Measurements from ENCODE around the gene TP53BP2.
"Not testable (repeated sequence)": the region's sequence is repeated elsewhere in the genome, so short reads cannot be mapped to it uniquely, and the experiment has no call there.

TP53BP2 gene, protein sequence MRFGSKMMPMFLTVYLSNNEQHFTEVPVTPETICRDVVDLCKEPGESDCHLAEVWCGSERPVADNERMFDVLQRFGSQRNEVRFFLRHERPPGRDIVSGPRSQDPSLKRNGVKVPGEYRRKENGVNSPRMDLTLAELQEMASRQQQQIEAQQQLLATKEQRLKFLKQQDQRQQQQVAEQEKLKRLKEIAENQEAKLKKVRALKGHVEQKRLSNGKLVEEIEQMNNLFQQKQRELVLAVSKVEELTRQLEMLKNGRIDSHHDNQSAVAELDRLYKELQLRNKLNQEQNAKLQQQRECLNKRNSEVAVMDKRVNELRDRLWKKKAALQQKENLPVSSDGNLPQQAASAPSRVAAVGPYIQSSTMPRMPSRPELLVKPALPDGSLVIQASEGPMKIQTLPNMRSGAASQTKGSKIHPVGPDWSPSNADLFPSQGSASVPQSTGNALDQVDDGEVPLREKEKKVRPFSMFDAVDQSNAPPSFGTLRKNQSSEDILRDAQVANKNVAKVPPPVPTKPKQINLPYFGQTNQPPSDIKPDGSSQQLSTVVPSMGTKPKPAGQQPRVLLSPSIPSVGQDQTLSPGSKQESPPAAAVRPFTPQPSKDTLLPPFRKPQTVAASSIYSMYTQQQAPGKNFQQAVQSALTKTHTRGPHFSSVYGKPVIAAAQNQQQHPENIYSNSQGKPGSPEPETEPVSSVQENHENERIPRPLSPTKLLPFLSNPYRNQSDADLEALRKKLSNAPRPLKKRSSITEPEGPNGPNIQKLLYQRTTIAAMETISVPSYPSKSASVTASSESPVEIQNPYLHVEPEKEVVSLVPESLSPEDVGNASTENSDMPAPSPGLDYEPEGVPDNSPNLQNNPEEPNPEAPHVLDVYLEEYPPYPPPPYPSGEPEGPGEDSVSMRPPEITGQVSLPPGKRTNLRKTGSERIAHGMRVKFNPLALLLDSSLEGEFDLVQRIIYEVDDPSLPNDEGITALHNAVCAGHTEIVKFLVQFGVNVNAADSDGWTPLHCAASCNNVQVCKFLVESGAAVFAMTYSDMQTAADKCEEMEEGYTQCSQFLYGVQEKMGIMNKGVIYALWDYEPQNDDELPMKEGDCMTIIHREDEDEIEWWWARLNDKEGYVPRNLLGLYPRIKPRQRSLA

DNA sequence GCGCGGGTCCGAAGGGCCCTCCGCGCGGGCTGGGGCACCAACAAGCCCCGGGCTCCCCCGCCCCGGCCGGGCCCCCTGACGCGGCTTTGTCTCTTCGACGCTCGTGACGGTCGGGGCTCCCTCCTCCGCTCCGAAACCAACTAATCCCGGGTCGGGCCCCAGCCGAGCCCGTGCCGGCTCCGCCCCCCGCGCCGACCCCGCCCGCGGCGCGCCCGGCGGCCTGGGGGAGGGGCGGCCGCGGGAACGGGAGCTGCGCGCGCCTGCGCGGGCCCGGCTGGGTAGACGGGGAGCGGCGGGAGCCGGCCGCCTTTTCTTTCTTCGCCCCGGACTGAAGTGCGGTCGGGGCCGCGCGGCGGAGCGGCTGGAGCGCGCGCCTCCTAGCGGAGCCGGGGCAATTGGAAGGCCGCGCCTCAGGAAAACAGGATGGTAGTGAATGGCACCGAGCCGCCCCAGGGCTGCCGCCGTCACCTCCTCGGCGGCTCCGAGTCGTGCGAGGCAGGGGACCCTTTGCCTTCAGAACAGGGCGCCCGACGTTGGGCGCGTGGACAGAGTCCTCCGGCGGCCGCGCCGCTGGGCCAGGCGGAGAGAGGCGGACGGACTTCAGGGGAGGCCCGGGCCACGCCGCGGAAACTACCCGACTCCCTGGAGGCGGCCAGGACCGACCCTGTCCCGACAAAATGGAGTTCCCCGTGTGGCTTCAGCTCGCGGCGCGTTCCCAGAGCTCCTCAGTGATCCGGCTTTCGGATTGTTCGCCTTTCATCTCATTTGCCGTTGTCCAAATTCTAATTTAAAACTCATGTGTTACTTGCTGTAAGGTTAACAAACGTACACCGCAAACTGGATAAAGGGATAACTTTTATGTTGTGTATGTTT lies at the start of gene TP53BP2:
TSS of gene TP53BP2 (minus strand) at position 138 of the 873 bp plus-strand sequence. CDS start 267 bp downstream, outside the sequence.
- DNase-seq (ENCODE audit: low spot score), result peak; percentile 87

DNA sequence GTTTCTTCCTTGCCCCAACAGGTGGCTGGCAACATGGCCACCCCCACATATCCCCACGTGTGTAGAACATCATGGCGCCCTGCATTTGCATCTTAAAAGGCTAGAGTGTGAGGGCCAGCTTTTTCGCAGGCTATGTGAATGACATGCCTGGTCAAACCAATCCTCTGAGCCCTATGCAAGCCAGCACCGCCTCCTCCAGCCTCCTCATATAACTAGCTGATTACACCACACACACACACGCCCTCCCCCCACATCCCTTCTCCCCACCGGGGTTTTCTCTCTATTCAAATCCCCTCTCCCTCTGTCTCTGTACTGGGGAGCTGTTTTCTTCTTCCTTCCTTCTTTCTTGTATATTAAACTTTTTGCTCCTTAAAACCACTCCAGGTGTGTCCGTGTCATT lies 44.7 kb upstream of the TP53BP2 start:
- not testable (repeated sequence) for DNase-seq (ENCODE audit: low spot score)

DNA sequence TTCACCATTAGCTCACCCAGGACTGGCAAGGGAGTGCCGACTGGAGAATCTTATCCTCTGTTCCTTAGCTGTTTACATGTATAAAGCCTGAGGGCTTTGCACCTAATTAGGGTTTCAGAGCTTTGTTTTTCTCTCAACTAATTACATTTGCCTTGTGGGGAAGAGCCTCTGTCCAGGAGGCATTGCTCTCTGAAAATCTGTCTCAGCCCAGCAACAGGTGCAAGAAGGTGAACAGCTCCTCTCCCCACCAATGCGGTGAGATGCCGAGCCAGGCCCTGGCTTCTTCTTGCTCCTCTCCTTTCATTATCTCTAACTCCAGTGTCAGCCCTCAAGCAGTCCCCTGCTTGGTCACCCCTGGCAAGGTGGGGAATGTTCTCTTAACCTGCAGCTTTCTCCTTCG lies 43.6 kb upstream of the TP53BP2 start:
- not testable (repeated sequence) for DNase-seq (ENCODE audit: low spot score)

DNA sequence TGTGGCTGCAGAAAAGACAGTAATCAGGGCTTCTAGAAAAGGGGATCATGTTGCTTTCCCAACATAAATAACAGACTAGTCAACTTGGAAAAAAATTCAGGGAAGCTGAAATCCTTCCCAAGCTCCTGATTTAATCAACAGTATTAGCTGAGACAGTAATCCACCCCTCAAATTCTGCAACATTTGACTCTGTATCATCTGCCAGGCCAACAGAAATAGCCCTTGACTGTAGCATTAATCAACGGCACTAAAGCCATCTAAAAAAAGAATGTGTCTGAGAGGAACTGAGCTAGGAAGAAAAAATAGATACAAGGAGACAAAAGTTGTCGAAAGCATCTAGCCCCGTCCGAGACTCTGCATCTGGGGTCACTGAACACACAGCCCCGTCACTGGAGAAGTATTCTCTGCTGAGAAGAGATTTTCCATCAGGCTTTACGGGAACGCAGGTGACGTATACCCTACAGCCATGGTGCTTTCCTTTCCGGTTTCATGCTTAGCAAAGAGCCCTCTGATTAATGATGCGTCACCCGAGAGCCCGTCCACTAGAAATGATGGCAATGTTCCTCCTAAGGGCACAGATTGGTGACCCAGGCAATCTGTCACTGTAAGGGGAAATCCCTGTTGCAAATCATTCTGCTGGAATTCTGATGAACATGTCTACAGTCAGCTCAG lies 42.1 kb upstream of the TP53BP2 start:
- peak; percentile 100 for DNase-seq (ENCODE audit: low spot score)

DNA sequence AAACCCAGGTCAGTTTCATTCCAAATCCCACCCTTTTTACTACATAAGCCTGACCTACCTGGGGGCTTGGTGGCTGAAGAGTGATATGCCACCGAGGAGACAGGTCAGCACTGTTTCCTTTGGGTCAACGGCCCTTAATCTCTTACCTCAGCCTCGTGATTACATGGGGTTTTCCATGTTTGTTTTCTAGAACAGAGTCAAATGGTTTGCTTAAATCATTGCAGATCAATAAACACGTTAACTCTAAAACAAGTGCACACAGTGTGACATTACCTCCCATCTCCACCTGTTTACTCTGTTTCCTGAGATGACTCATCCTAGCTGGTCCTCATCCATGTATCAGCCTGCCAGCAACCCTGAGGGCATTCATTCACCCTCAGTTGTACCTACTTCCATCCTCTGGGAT lies 40.8 kb upstream of the TP53BP2 start:
- DNase-seq (ENCODE audit: low spot score), result no peak

DNA sequence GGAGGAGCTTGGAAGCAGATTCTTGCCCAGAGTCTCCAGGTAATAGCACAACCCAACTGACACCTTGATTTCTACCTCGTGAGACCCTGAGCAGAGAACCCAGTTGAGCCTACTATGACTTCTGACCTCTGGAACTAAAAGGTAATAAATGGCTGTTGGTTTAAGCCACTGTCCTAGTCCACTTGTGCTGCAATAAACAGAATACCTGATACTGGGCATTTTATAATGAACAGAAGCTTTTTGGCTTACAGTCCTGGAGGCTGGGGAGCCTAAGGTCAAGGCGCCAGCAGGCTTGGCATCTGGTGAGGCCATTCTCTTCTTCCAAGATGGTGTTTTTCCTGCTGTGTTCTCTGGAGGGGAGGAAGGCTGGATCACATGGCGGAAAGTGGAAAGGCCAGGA lies 39.9 kb upstream of the TP53BP2 start:
- no peak for DNase-seq (ENCODE audit: low spot score)

DNA sequence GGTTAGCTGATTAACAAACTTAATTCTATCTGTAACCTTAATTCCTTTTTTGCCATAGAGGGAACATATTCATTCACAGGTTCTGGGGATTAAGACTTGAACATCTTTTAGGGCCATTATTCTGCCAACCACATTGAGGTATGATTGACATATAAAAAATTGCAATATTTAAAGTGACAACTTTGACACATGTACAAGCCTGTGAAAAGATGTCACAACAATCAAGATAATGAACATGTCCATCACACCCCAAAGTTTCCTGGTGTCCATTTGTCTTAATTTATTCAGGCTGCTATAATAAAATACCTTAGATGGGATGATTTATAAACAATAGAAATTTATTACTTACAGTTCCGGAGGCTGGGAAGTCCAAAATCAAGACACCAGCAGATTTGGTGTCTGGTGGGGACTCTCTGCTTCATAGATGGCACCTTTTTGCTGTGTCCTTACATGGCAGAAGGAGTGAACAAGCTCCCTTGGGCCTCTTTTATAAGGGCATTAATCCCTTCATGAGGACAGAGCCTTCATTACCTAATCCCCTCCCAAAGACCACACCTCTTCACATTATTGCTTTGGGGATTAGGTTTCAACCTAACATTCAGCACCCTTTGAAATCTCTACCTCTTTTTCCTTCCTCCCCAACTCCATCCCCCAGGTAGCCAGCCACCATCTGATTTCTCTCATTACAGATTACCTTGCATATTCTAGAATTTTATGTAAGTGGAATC lies 33.0 kb upstream of the TP53BP2 start:
- DNase-seq (ENCODE audit: low spot score), result no peak

DNA sequence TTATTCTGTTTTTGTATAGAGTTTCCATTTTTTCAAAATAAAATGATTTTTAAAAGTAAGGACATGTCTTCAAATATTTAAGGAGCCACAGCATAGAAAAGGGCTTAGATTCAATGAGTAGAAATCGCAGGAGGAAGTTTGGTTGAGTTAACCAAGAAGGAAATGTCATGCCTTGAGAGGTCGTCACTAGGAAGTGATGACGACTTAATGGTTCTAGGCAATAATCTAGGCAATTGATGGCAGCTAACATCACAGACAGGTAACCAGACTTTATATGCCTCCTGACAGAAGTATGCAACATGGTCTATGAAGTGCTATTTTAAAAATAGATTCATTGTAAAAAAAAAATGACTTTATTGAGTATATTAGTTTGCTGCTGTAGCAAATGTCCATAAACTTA lies 32.1 kb upstream of the TP53BP2 start:
- no peak for DNase-seq (ENCODE audit: low spot score)

DNA sequence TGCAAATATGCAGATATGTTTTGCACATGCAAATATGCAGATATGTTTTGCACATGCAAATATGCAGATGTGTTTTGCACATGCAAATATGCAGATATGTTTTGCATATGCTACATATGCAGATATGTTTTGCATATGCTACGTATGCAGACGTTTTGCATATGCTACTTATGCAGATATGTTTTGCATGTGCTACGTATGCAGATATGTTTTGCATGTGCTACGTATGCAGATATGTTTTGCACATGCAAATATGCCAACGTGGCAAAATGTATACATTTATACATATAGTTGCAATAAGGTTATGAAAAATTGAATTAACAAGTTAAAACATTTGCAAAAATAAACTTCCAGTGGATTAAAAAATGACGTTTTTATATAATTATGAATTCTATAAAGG lies 30.8 kb upstream of the TP53BP2 start:
- DNase-seq (ENCODE audit: low spot score), result no peak

DNA sequence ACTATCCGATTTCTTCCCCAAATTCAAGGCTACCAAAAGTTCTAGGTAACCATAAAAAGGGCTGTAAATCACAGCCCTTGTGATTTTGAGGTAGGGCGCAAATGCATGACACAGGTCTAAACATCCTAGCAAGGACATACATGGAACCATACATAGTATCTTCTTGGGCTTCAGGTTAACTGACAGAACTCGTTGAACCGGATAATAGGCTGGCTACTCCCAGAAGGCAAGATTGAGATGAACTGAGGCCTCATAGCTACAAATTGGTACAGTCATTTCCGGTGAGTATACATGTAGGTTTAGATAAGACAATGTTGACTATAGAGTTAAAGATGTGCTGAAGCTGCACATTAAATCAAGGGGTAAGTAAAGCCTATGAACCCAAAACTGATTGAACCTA lies 27.3 kb upstream of the TP53BP2 start:
- peak; percentile 28 for DNase-seq (ENCODE audit: low spot score)

DNA sequence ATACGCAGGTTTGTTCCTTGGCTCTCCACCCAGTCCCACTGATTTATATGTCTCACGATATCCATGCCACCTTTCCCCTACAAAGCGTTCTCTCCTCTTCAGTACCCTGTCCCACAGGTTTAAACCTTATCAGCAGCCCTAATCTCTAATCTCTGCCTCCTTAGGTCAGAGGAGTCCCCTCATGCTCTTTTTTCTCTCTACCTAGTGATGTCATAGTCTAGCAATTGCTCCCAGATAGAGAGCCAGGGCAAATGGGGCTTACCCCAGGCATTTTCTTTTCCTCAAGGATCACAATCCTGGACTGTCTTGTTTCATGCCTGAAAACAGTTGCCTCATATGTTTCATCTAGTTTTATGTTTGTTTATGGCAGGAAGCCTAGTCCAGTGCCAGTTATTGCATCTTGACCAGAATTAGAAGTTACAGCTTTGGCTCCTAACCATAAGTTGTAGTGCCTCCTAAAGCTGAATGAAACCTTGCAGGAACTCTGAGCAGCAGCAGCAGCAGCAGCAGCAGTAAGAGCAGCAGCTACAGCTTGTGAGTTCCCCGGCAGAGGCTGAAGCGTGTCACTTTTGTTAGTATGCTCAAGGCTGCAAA lies 26.7 kb upstream of the TP53BP2 start:
- DNase-seq (ENCODE audit: low spot score), result no peak

DNA sequence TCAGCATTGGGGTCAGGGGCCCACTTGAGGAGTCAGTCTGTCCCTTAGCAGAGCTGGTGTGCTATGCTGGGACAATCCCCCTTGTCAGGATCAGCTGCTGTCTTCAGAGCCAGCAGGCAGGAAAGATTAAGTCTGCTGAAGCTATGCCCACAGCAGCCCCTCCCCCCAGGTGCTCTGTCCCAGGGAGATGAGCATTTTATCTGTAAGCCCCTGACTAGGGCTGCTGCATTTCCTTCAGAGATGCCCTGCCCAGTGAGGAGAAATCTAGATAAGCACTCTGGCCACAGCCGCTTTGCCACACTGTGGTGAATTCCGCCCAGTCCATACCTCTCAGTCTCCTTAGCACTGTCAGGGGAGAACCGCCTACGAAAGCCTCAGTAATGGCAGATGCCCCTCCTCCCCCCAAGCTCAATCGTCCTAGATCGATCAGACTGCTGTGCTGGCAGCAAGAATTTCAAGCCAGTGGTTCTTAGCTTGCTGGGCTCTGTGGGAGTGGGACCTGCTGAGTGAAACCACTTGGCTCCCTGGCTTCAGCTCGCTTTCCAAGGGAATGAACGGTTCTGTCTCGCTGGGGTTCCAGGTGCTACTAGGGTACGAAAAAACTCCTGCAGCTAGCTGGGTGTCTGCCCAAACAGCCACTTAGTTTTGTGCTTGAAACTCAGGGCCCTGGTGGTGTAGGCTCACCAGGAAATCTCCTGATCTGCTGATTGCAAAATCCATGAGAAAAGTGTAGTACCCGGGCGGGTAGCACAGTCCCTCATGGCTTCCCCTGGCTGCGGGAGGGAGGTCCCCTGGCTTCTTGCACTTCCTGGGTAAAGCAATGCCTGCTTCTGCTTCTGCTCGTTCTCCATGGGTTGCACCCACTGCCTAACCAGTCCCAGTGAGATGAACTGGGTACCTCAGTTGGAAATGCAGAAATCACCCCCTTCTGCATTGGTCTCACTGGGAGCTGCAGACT lies 25.1 kb upstream of the TP53BP2 start:
- DNase-seq (ENCODE audit: low spot score), result no peak

DNA sequence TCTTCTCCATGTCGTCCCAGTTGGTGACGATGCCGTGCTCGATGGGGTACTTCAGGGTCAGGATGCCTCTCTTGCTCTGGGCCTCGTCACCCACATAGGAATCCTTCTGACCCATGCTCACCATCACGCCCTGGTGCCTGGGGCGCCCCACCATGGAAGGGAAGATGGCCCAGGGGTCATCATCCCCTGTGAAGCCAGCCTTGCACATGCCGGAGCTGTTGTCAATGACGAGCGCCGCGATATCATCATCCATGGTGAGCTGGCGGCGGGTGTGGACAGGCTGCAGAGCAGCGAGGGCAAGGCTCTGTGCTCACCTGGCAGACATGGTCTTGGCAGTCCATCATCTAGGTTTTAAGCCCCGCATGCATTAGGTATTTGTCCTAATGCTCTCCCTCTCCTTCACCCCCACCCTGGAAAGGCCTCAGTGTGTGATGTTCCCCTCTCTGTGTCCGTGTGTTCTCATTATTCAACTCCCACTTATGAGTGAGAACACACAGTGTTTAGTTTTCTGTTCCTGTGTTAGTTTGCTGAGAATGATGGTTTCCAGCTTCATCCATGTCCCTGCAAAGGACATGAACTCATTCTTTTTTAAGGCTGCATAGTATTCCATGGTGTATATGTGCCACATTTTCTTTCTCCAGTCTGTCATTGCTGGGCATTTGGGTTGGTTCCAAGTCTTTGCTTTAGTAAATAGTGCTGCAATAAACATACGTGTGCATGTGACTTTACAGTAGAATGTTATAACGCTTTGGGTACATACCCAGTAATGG lies 19.0 kb upstream of the TP53BP2 start:
- not testable (repeated sequence) for DNase-seq (ENCODE audit: low spot score)

DNA sequence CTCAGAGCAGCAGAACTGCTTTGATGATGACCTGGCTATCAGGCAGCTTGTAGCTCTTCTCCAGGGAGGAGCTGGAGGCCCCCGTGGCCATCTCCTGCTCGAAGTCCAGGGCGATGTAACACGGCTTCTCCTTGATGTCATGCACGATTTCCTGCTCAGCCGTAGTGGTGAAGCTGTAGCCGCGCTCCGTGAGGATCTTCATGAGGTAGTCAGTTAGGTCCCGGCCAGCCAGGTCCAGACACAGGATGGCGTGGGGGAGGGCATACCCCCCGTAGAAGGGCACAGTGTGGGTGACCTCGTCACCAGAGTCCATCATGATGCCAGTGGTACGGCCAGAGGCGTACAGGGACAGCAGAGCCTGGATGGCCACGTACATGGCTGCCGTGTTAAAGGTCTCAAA lies 18.3 kb upstream of the TP53BP2 start:
- DNase-seq (ENCODE audit: low spot score), result no peak

DNA sequence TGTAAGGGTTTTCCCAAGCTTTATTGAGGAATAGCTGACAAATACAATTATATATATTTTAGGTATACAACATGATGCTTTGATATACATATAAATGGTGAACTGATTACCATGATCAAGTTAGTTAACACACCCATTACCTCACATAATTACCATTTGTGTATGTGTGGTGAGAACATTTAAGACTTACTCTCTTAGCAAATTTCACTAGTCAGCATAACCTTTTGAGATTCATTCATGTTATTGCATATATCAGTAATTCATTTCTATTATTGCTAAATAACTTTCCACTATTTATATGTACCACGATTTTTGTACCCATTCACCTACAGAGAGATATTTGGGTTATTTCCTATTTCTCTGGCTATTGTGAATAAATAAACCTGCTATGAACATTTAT lies 16.2 kb upstream of the TP53BP2 start:
- no peak for DNase-seq (ENCODE audit: low spot score)

DNA sequence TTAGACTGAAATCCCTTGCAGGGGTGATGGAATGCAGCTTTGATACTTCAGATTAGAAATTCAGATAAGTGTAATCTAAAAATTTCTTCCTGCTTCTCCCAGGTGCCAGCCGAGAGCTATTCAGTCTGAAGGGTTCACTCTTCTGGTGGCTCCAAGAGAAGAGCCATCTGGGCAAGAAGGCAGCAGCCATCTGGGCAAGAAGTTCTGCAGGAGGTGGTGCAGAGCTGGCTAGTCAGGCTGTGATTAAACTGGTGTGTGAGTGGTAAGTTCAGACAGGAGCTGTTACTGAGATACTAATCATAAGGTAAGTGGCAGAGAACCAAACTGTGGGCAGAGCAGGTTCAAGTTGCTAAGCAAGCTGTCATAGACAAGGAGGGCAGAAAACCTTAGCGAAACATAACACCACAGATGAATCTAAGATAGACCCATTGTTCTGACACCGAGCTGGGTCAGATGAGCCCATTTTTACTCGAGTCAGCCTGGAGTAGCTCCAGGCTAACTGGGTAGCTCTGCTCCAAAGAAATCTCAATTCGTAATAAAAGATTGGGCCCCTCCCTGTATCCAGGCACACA lies 14.4 kb upstream of the TP53BP2 start:
- no peak for DNase-seq (ENCODE audit: low spot score)

DNA sequence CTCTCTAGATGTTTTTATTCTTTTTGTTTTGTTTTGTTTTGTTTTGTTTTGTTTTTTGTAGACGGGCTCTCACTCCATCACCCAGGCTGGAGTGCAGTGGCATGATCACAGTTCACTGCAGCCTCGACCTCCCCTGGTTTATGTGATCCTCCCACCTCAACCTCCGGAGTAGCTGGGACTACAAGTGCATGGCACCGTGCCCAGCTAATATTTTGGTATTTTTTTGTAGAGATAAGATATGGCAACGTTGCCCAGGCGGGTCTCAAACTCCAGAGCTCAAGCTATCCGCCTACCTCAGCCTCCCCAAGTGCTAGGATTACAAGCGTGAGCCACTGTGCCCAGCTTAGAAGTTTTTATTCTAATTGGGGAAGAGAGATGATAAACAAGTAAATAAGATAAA lies 13.3 kb upstream of the TP53BP2 start:
- DNase-seq (ENCODE audit: low spot score), result no peak

DNA sequence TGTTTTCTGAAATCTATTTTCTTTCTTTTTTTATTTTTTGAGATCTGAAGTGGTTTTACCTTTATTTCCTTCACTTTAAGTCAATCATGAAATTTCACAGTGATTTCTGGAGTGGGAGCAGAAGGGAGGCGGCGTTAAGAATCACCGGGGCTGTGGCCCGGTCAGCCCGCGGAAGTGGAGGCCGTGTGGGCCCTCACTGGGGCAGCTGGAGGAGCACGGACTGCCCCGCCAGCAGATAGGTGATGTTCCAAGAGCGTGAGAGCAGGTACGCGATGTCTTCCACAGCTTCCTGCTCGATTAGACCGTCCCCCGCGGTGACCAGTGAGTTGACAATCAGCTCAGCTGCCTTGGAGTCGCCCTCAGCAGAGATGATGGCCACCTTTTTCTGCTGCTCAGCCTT lies 10.6 kb upstream of the TP53BP2 start:
- no peak for DNase-seq (ENCODE audit: low spot score)

Data from RKO (cell line).